Keratinocyte (primary cell): ENCODE measurements around the gene CDON. TPM values are rescaled to one million over a fixed set of nuclear protein-coding genes. Genes with fewer than 3 reads are reported as not detected.

Source experiments
- DNase-seq: peaks from one replicate; pipeline ENCODE4 v3.0.0-alpha.2; 2011; ENCODE audit warnings: low read depth, missing footprints, low spot score
- FAIRE-seq: peaks from 2 replicates; lab custom pipeline; 2011; peaks lifted over from hg19 to GRCh38; lab: Jason Lieb, UNC
- H2AFZ ChIP-seq: 2 replicates; pipeline ENCODE4 v1.6.0; 2012; ENCODE audit warnings: low read length, control low read depth, inconsistent platforms; ENCODE audit not compliant: control insufficient read depth
- H3K27ac ChIP-seq: 2 replicates; pipeline ENCODE4 v1.5.1; 2011; ENCODE audit warnings: low read length; ENCODE audit not compliant: control insufficient read depth, insufficient read depth
- H3K27me3 ChIP-seq: 3 replicates; pipeline ENCODE4 v1.6.0; 2011; ENCODE audit warnings: low read length; ENCODE audit not compliant: control insufficient read depth, insufficient read depth; ENCODE audit errors: extremely low read depth
- H3K36me3 ChIP-seq, 2 experiments: 2 replicates in 1 of 2; 3 replicates in 1 of 2; pipeline ENCODE4 v1.5.1; 2011; ENCODE audit warnings: low read length in 2 of 2, mild to moderate bottlenecking in 1 of 2; ENCODE audit not compliant: control insufficient read depth in 2 of 2, insufficient read depth in 2 of 2; ENCODE audit errors: extremely low read depth in 1 of 2
- H3K4me1 ChIP-seq: 3 replicates; pipeline ENCODE4 v1.5.1; 2011; ENCODE audit warnings: low read length; ENCODE audit not compliant: control insufficient read depth, insufficient read depth; ENCODE audit errors: extremely low read depth
- H3K4me2 ChIP-seq: 3 replicates; pipeline ENCODE4 v1.6.0; 2011; ENCODE audit warnings: low read depth, low read length; ENCODE audit not compliant: control insufficient read depth, insufficient read depth; ENCODE audit errors: extremely low read depth
- H3K4me3 ChIP-seq, 3 experiments: fragments of 200-600 bp in 1 of 3; sonication (generic) in 1 of 3; 2 replicates in 2 of 3; 3 replicates in 1 of 3; pipeline ENCODE4 v1.5.1; 2011 to 2016; ENCODE audit warnings: low read length in 3 of 3, mild to moderate bottlenecking in 3 of 3, control low read depth in 2 of 3, inconsistent platforms in 1 of 3, low read depth in 1 of 3, mixed read lengths in 1 of 3, mixed run types in 1 of 3, moderate library complexity in 1 of 3; ENCODE audit not compliant: control insufficient read depth in 2 of 3, insufficient read depth in 2 of 3; ENCODE audit errors: extremely low read depth in 1 of 3
- H3K79me2 ChIP-seq: 2 replicates; pipeline ENCODE4 v1.6.0; 2012; ENCODE audit warnings: low read length; ENCODE audit not compliant: control insufficient read depth, insufficient read depth
- H3K9ac ChIP-seq: 3 replicates; pipeline ENCODE4 v1.6.0; 2011; ENCODE audit warnings: low read length; ENCODE audit not compliant: control insufficient read depth, insufficient read depth; ENCODE audit errors: extremely low read depth
- H3K9me1 ChIP-seq: 3 replicates; pipeline ENCODE4 v1.6.0; 2011; ENCODE audit warnings: low read length; ENCODE audit not compliant: control insufficient read depth, insufficient read depth; ENCODE audit errors: extremely low read depth
- H3K9me3 ChIP-seq: 2 replicates; pipeline ENCODE4 v1.5.1; 2012; ENCODE audit warnings: low read depth, low read length; ENCODE audit not compliant: control insufficient read depth
- H4K20me1 ChIP-seq: 3 replicates; pipeline ENCODE4 v1.6.0; 2011; ENCODE audit warnings: low read length; ENCODE audit not compliant: control insufficient read depth, insufficient read depth; ENCODE audit errors: extremely low read depth
- EZH2 ChIP-seq: IDR thresholded peaks from one replicate; pipeline ENCODE4 v1.6.1; 2012; ENCODE audit warnings: inconsistent platforms, mild to moderate bottlenecking, low read length, moderate library complexity
- dilution Hi-C: fragments of 300-500 bp; cut with MboI; formaldehyde crosslinking; loops from one replicate; pipeline ENCODE4 v1.7.0; 2020; ENCODE audit warnings: low sequenced_read_pairs; ENCODE audit not compliant: extremely low pct_ligation_motif_present
- polyA plus RNA-seq, 5 experiments: library from polyadenylated mRNA; depleted of rRNA in 3 of 5; stranded (reverse) in 3 of 5; stranded (forward) in 1 of 5; unstranded in 1 of 5; fragments of >200 nt; gene quantifications; 1 replicate in 1 of 5; 2 replicates in 3 of 5; 3 replicates in 1 of 5; pipeline versions ENCODE4 v1.2.1 to v1.2.3, GENCODE V29; 2011 to 2012; ENCODE audit warnings: missing spikeins in 2 of 5, low read depth in 1 of 5, low replicate concordance in 1 of 5
- TF ChIP-seq, protein P1 (sequence below), 3 experiments: IDR thresholded peaks in 1 of 3; conservative IDR thresholded peaks in 1 of 3; optimal IDR thresholded peaks in 1 of 3; 2 replicates in 2 of 3; 3 replicates in 1 of 3; pipeline versions ENCODE3 to v1.5.1; 2011; ENCODE audit warnings: low read length in 3 of 3, mild to moderate bottlenecking in 3 of 3, moderate library complexity in 2 of 3, control low read depth in 1 of 3, inconsistent platforms in 1 of 3; ENCODE audit not compliant: insufficient read depth in 2 of 3; ENCODE audit errors: extremely low read depth in 1 of 3

CDON gene
- polyA plus RNA-seq, 1 donor (not counting 4 experiments of a cell fraction or from before 2014, with no cell fraction given): 1.0 TPM

DNA sequence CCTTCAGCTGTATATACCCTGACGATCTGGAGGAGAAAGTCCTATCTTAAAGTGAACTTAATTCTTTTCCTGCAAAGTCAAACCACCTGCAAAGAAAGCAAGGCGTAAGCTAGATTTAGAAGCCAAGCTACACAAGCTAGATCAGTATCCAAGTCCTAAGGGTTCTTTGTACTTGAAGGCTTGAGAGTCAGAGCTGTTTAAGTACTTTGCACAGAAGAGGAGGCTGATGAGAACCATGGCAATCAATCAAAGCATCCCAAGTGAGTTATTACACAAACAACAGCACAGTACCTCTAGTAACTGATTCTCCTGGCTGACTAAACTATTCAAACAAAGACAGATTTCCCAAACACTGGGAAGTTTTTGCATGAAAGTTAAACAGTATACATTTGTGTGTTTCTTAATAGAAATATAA is 1.9 kb downstream of the CDON start:
- FAIRE-seq (peak; percentile 49), DNase-seq (no peak)
- H3K79me2 ChIP-seq: no peaks in the 10 kb centered on the region
- dilution Hi-C loops: no loop called here
- H4K20me1 ChIP-seq: no peaks in the 10 kb centered on the region
- no peak overlapping the region for H3K27ac ChIP-seq
- peaks cover 7% of the 10 kb centered on the region for H3K4me1 ChIP-seq
- no peak overlapping the region for H2AFZ ChIP-seq
- H3K36me3 ChIP-seq: no peaks in the 10 kb centered on the region
- no peak overlapping the region for H3K4me2 ChIP-seq
- peaks cover 35% of the 10 kb centered on the region for H3K27me3 ChIP-seq
- no peak overlapping the region for H3K9ac ChIP-seq
- TF ChIP-seq, protein P1, sequence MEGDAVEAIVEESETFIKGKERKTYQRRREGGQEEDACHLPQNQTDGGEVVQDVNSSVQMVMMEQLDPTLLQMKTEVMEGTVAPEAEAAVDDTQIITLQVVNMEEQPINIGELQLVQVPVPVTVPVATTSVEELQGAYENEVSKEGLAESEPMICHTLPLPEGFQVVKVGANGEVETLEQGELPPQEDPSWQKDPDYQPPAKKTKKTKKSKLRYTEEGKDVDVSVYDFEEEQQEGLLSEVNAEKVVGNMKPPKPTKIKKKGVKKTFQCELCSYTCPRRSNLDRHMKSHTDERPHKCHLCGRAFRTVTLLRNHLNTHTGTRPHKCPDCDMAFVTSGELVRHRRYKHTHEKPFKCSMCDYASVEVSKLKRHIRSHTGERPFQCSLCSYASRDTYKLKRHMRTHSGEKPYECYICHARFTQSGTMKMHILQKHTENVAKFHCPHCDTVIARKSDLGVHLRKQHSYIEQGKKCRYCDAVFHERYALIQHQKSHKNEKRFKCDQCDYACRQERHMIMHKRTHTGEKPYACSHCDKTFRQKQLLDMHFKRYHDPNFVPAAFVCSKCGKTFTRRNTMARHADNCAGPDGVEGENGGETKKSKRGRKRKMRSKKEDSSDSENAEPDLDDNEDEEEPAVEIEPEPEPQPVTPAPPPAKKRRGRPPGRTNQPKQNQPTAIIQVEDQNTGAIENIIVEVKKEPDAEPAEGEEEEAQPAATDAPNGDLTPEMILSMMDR (optimal IDR thresholded peaks at IDR 0.05 in 1 of 3, IDR thresholded peaks at IDR 0.05 in 1 of 3, conservative IDR thresholded peaks at IDR 0.05 in 1 of 3; ENCODE audit: extremely low read depth in 1 of 3, insufficient read depth in 2 of 3, low read length in 3 of 3): no peak
- TF ChIP-seq EZH2: peak; percentile 77
- no peaks in the 10 kb centered on the region for H3K9me3 ChIP-seq
- H3K9me1 ChIP-seq: no peaks in the 10 kb centered on the region
- no peak overlapping the region for H3K4me3 ChIP-seq

DNA sequence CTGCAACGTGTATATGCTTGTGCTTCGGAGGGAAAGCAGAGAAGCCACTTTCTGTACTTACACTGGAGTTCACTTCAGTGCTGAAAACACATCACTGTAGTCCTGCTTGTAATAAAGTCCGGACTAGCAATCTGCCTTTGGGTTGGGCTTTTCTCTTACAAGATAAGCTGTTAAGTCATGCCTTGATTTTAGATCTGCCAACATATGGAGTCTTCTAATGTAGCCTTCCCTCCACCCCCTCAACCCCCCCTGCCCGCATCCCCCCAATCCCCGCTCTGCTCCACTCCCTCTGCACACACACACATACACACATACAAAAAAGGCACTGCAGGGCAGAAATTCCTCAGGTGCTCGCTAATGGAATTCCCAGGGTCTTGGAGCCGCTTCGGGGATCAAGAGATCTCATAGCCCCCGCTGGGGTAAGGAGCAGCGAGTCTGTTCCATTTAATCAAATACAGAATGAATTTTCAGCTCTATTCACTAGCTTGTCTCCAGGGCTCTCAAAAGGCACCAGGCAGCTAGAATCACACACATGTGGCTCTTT is 3.4 kb downstream of the CDON start:
- dilution Hi-C loops: no loop called here
- DNase-seq (no peak), FAIRE-seq (peak; percentile 26)
- Histone ChIP-seq H3K27ac (no peak overlapping the region), H3K9ac (no peak overlapping the region), H3K4me3 (no peak overlapping the region), H3K9me3 (no peaks in the 10 kb centered on the region), H3K9me1 (no peaks in the 10 kb centered on the region), H3K4me2 (no peak overlapping the region), H3K4me1 (peaks cover 7% of the 10 kb centered on the region), H3K79me2 (no peaks in the 10 kb centered on the region), H3K36me3 (no peaks in the 10 kb centered on the region), H2AFZ (no peak overlapping the region), H3K27me3 (peaks cover 35% of the 10 kb centered on the region), H4K20me1 (no peaks in the 10 kb centered on the region)
- no peak for TF ChIP-seq EZH2
- TF ChIP-seq, protein P1 (optimal IDR thresholded peaks at IDR 0.05 in 1 of 3, IDR thresholded peaks at IDR 0.05 in 1 of 3, conservative IDR thresholded peaks at IDR 0.05 in 1 of 3; ENCODE audit: extremely low read depth in 1 of 3, insufficient read depth in 2 of 3, low read length in 3 of 3): no peak
